Ureter (tissue), 1 donor: ENCODE data around the gene USP40. TPM values are rescaled to one million over a fixed set of nuclear protein-coding genes. Genes with fewer than 3 reads are reported as not detected.
A peak's percentile ranks its signal among the peaks of the same experiment; 100 is the strongest.

ENCODE experiments used
- DNase-seq: peaks from one replicate; pipeline ENCODE4 v3.0.0-alpha.2; 2020; ENCODE audit warnings: low spot score
- total RNA-seq: library from RNA; stranded (reverse); gene quantifications from one replicate; pipeline ENCODE4 v1.2.4, GENCODE V29; 2023
- donor health status: DM: yes; HTN: yes; CAD: no.

Gene USP40
- total RNA-seq, 1 donor from 2014 or later, result 79.2 TPM

DNA sequence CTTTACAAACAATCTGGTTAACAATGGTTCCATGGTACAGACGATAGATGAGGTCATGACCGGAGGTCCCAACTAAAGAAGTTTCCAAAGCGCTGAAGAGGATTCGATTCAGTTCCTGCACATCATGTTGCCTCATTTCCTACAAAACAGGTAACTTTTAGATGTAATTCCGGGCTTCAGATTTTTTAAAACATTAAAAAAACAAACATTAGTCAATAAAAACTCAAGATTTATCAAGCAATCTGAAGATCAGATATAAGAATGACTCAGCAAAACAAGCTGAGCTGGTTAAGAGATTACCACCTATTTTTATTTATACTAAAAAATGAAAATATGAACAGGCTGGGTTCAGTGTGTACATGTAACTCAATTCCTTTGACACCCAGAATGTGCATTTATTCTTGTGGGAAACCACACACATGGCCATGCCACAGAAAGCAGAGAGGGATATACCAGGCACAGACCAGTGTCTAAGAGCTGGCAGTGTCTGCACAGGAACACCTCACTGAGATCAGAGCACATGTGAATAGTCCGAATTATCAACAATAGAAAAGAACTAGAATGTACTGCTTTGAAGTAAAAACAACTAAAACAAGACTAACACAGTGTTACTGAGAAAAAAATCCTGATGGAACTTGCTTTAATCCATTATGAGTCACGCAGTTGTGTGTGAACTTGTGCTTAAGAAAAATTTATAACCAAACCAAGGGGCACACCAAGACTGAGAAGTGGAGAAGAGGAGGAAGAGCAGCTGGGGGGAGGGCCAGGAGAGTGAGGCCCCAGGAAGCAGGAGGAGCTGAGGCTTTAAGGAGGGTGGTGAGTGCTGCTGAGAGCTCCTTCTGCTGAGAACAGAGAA lies 9.5 kb downstream of the USP40 start:
- peak; percentile 53 for DNase-seq

DNA sequence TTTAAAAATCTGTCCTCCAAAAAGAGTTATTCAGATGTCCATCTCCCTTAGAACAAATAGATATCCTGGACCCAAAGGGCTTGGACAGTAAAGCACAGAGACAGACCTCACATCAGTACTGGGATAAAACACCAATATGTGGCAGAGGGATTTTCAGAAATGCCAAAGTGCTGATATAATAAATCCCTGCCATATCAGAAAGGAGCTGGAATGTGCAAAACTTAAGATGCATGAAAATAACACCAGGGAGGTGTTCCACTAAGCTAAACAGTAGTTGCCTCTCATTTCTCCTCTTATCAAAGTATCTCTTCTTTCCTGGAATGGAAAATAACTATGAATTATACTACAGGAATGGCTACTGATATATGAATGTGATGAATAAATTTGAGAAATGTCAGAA lies 13.2 kb downstream of the USP40 start:
- DNase-seq, result no peak

DNA sequence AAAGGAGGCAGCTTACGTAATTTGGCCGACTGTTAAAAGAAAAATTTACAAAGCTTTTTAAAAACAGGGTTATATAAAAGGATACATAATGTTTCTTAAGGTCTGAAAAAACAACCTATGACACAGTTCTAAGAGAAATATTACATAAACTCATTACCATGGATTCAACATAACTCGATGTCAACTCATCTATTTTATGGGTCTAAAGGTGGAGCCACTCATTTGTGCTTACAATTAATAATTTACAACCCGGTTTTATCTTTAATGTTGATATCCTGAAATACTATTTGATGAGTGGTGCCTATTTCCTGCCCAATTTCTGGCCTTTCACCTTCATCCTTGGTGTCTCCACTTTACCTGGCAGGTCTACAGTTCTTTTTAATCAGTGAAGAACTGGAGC lies 15.1 kb downstream of the USP40 start:
- DNase-seq, result no peak

DNA sequence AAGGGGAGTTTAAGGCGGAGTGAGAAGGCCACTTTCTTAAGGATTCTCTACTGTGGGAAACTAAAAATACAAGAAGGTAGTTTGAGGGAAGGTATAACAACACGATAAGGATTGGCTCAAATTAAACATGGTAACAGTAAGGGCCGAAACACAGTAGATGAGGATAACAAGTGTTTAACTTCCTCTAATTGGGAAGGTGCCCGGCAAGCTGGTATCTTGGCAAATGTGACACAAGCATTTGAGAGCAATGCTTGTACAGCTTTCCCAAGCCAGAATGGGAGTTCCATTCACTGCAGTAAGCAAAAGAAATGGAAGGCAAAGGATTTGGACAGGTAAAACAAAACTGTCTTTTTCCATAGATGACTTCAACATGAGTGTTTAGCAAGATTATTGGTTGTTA lies 19.8 kb downstream of the USP40 start:
- no peak for DNase-seq

DNA sequence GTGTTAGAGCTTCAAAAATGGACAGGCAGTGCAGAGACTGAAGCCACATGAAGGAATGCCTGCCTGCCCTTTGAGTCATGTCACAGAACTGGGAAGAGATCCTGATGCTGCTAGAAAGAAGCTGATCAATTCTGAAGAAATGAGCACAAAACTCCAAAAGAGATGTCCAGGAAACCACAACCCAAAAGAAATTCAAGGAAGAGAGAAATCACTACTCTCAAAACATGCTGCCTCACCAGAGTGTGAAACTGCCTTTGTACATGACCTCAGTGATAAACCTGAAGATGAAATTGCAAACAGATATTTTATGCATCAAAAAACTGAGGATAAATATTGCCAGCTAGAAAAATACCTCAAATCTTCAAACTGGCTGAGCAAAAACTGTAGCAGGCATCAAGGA lies 20.5 kb downstream of the USP40 start:
- DNase-seq, result no peak

DNA sequence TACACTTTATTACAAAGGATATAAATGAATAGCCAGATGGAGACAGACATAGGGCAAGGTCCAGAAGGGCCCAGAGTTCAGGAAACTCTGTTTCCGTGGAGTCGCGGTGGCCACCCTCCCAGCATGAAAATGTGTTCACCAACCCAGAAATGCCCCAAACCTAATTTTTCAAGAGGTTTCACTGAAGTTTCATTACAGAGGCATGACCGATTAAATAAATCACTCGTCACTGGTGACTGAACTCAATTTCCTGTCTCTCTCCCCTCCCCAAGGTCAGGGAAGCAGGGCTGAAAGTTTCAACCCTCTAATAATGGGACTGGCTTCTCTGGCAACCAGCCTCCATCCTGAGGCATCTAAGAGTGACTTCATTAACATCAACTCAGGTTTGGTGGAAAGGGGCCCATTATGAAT lies 22.4 kb downstream of the USP40 start:
- no peak for DNase-seq

DNA sequence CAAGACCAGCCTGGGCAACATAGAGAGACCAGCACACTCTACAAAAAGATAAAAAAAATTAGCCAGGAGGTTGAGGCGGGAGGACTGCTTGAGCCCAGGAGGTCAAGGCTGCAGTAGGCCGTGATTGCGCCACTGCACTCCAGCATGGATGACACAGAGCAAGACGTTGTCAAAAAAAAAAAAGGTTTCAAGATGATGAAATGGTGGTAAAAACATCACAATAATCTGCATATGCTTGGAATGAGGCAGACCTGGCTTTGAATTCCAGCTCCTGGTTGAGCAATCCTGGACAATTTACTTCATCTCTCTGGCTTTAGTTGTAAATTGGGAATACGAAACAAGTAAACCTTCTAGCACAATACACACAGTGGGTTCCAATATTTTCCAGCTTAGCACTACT lies 24.1 kb downstream of the USP40 start:
- DNase-seq, result no peak

DNA sequence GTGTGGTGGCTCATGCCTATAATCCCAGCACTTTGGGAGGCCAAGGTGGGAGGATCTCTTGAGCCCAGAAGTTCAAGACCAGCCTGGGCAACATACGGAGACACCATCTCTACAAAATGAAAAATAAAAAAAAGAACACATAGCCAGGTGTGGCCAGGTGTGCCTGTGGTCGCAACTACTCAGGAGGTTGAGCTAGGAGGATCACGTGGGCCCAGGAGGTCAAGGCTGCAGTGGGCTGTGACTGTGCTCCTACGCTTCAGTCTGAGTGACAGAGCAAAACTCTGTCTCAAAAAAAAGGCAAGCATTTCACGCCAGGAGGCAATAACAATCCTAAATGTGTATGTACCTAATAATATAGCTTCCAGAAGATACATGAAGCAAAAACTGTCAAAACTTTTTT lies 27.8 kb downstream of the USP40 start:
- no peak for DNase-seq

DNA sequence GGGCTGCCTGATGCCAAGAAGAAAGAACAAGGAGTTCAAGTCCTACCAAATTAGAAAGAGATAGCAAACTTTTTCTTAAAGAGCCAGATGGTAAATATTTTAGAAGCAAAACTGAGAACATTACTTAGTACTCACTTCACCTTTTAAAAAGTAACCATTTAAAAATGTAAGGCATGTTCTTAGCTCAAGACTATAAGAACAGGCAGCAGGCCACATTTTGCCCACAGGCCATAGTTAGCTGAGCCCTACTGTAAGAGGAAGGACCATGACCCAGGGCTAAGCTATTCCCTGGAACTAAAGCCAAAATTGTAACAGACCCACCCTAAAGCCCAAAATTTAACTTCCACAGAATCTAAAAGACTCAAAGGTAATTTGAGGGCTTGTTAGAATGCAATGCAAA lies 31.3 kb downstream of the USP40 start:
- no peak for DNase-seq

DNA sequence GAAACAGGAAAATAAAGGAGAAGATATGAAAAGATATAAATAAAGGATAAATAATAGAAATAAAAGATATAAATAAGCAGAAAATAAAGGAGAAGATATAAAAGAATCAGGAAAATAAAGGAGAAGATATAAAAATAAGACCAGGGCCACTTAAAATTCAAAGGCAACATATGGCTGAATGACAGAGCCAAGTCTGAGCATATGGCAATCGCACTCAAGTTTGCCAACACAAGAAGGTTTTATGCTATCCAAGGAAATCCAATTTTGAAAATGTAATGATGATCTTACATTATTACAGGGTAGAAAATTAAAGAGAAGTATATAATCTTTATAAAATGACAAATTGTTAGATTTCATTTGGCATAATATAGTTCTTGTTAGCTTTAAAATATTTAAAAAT lies 33.6 kb downstream of the USP40 start:
- no peak for DNase-seq

DNA sequence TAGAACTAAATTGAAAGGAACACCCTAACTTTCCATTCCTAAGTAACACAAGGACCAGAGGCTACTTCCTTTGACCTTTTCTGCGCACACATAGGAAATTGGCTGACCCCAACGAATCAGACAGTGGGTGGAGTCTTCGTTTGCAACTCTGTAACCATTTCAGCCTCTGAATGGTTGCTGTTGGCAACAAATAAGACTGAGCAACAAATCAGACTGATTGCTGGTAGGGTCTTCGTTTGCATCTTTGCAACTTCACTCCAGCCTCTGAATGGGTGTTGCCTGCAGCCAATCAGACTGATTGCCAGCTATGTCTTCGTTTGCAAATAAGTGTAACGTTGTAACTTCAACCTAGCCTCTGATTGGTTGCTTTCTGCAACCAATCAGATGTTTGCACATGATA lies 34.6 kb downstream of the USP40 start:
- DNase-seq, result no peak

DNA sequence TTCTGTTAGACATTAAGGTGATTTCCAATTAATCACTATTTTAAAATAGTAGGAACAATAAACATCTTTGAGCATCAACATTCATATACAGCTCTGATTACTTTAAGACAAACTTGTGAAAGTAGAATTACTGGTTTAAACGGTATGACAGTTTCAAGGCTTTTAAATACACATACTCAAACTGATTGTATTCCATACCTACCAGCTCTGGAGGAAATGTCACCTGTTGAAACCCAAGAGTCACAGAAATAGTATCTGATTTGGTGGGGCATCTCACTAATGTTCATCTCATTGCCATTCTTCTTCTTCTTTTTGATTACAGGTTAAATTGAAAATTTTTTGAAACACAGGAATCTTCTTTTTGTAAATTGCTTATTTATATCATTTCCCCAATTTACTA lies 36.2 kb downstream of the USP40 start:
- no peak for DNase-seq

DNA sequence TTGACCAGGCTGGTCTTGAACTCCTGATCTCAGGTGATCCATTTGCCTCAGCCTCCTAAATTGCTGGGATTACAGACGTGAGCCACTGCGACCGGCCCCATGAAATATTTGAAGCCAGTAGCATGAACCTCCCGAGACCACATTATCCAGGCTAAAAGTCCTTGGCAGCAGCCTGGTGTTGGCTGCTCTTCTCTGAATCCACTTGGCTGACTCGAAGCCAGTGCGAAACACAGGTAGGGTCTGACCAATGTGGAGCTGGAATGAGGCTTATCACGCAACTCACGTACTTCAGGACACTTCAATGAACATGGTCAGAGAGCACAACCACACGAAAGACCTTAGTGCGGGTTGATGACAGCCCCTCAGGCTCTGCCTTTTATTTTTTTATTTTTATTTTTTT lies 38.4 kb downstream of the USP40 start:
- no peak for DNase-seq

DNA sequence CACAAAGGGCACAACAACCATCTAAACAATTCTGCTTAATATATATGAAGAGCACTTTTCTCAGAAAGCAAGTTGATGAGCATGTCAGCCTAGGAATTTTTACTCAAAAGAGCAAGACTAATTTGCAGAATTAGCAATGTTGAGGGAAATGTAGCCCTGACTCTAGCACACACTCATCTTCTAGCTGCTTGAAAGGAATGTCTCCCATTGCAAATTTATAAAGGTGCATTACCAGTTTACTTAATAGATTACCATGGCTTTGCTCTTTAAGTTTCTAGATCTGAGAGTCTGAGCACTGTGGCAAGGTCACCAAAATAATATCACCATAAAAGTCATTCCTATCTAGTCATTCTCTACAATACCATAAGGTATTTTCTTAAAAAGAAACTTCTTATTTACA lies 40.8 kb downstream of the USP40 start:
- no peak for DNase-seq

DNA sequence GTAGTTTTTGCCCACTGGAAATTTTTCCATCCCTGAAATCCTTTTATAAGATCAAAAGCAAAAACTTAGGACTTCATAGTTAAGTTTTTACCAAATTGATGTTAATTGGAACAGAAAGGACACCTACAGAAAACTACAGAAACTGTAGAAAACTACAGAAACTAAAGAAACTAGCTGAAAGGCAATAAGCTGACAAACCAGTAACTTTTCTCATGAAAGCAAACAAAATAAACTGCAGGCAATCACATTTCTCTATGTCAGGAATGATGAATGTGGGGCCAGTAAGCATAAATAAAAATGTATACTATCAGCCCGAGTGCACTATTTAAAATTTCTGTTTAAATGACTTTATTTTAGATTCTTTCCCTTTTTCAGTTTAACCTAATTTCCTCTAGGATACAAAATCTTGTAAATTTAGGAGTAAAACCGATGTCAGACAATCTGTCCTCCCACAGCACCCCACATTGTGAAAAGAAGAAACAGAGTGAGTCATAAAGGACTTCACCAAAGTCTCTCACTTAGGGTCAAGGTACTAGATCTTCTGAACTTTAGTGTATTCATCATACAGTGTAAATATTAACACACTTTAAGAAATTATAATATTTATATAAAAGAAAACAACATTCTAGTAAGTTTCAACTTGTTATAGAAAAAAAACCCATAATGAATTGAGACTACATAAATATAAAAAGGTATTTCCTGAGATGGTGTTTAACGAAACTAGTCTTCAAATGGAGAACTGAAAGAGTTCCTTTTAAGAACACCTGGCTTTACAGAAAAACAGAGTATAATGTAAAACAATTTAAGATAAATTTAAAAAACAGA lies 46.6 kb downstream of the USP40 start:
- no peak for DNase-seq

DNA sequence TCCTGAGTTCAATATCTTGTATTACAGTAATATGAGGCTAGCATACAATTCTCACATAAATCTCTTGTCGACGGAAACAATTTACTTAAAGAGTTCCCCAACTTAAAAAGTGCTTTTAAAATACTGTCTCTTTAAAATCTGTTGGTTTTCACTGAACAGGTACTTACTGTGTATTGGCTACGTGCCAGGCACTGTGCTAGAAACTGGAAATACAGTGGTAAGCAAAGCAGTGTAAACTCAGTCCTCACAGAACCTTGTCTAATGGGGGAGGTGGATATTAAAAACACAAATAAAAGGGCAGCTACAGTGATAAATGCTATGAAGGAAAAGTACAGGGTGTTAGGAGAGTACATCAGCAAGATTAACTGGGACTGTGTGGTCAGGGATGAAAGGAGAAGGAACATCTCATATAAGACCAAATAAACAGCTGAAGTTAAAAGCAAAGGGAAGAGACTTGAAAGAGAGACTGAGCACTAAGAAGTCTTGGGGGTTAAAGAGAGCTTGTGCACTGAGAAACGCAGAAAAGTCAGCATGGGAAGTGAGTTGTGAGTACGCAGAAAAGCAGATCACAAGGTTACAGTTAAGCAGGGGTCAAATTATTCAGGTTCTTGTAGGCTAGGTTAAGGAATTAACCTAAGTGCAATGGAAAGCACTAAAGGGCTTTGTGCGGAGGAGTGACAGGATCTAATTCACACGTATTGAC lies 52.5 kb downstream of the USP40 start:
- no peak for DNase-seq

DNA sequence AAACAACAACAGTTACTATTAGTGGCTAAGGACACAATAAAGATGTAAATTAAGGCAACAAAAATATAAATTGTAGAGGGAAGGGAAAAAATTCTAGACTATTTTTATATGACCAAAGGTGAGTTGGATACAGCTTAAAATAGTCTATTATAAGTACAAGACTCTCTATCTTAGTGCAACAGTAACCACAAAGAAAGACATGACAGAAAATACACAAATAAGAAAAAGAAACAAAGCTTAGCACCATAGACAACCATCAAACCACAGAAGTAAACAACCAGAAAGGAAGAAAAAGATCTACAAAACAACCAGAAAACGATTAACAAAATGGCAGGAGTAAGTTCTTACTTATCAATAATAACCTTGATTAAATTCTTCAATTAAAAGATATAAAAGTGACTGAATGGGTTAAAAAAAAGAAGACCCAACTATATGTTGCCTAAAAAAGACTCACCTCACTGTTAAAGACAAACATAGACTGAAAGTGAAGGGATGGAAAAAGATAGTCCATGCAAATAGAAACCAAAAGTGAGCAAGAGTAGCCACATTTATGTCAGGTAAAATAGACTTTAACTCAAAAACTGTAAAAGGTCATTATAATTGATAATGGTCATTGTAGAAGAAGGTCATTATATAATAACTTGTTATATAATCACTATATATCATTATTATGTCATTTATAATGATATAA lies 62.5 kb downstream of the USP40 start:
- DNase-seq, result no peak

DNA sequence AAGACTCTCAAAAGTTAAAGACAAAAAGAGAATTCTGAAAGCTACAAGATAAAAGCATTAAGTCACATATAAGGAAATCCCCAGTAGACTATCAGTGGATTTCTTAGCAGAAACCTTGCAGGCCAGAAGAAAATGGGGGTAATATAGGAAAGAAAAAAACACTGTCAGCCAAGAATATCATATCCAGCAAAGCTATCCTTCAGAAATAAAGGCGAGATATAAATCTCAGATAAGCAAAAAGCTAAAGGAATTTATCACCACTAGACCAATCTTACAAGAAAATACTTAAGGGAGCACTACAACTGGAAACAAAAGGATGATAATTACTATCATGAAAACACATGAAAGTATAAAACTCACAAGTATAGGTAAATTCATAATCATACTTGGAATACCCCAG lies 63.1 kb downstream of the USP40 start:
- no peak for DNase-seq

DNA sequence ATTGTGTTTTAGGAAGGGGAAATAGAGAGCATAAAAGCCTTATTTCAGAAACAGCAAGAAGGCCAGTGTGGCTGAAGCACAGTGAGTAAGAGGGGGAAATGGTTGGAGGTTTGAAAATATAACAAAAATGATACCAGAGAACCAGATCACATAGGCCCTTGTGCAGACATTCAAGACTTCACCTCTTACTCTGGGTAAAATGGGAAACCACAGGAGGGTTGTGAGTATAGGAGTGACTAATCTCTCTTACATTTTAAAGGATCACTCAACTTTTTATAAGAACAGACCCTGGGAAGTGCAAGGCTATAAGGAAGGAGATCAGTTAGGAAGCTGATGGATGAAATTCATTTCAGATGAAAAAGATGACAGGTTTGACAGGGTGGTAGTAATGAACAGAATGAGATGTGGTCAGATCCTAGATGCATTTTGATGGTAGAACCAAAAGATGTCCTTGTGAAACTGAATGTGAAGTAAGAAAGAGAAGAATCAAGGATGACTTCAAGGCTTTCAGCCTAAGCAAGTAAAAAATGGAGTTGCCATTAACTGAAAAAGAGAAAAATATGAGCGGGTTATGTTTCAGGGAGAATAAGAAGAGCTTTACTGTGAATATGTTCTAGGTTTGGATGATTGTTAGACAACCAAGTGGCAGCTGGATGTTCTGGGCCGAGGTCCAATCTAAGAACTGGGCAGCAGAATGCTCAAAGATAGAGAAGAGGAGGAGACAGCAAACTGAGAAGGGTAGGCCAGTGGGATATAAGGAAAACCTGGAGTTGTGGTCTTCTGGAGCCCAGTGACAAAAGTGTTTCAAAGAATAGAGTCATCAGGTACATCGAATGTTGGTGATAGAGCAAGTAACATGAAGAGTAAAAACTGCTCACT lies 65.1 kb downstream of the USP40 start:
- no peak for DNase-seq

DNA sequence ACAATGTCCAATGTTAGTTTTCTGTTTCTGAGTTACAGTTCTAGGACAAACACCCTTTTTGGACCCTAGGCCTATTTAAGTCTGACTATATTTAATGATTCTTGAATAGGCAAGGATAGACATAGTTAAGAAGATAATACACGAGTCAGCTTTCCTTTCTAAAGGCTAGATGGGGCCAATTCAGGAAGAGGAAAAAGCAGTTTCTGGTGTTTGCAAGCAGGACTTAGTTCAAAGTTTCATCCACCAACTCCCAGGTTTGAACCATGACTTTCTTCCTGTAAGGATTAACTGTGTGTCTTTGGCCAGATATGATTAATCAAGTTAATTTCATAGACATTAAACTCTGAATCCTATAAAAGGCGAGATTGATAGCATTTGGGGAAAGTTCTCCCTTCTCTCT lies 66.7 kb downstream of the USP40 start:
- no peak for DNase-seq

DNA sequence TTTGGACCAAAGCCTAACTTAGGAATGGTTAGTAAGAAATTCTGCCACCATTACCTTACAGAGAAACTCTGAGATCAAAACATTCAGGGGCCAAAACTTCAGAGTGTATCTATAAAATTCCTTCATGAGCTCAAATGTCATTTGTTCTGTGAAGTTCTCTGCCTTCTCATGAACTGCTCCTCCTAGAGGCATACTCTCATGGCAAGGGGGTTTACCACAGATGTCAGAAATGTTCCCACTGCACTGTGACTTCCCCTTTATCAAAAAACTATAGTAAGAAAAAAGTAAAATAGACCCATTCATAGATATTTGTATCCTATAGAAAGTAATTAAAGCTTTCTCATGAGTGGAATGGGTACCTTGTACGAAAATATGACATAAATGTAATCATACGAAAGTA lies 68.5 kb downstream of the USP40 start:
- DNase-seq, result no peak
